H54 (cell line): Measurements from ENCODE around the gene MPL.

Experiments used
- DNase-seq: peaks from one replicate; pipeline ENCODE4 v3.0.0; 2011; ENCODE audit warnings: low spot score, mixed read lengths; ENCODE audit not compliant: insufficient read length
- FAIRE-seq: peaks from 3 replicates; lab custom pipeline; 2011; peaks lifted over from hg19 to GRCh38; lab: Jason Lieb, UNC
- POLR2A ChIP-seq: IDR thresholded peaks from 2 replicates; pipeline ENCODE4 v1.6.1; 2011; ENCODE audit warnings: low read depth, mild to moderate bottlenecking, low read length

Gene MPL

GRCh38 chr1:43337588-43337987 is at the start of gene MPL:
Gene MPL (plus strand): TSS chr1:43337818. CDS start chr1:43337849, 31 bp downstream.
- DNase-seq (no peak), FAIRE-seq (no peak)
- no peak for TF ChIP-seq POLR2A

- TF ChIP-seq POLR2A: no peak
- no peak for DNase-seq
- no peak for FAIRE-seq
These were observed 49.4 kb upstream of the MPL start for GRCh38 chr1:43288058-43288784.

- TF ChIP-seq POLR2A: no peak
- FAIRE-seq (no peak), DNase-seq (no peak)
These were observed 48.6 kb upstream of the MPL start for GRCh38 chr1:43288785-43289706.

- no peak for TF ChIP-seq POLR2A
- FAIRE-seq (no peak), DNase-seq (no peak)
These were observed 45.4 kb upstream of the MPL start for GRCh38 chr1:43292216-43292615.

GRCh38 chr1:43292679-43293078 is 44.9 kb upstream of the MPL start:
- no peak for FAIRE-seq
- DNase-seq: no peak
- TF ChIP-seq POLR2A: no peak

- FAIRE-seq: no peak
- no peak for DNase-seq
- TF ChIP-seq POLR2A: no peak
These were observed 44.4 kb upstream of the MPL start for GRCh38 chr1:43293176-43293575.

- FAIRE-seq: peak; percentile 55
- no peak for TF ChIP-seq POLR2A
- peak; percentile 52 for DNase-seq
These were observed 43.5 kb upstream of the MPL start for GRCh38 chr1:43293896-43294760.

GRCh38 chr1:43294761-43295160 is 42.9 kb upstream of the MPL start:
- FAIRE-seq: no peak
- TF ChIP-seq POLR2A: no peak
- no peak for DNase-seq

- no peak for FAIRE-seq
- TF ChIP-seq POLR2A: no peak
- no peak for DNase-seq
These were observed 41.4 kb upstream of the MPL start for GRCh38 chr1:43296207-43296606.

GRCh38 chr1:43298055-43298454 is 39.6 kb upstream of the MPL start:
- no peak for FAIRE-seq

GRCh38 chr1:43299101-43299500 is 38.5 kb upstream of the MPL start:
- DNase-seq: no peak
- no peak for TF ChIP-seq POLR2A
- no peak for FAIRE-seq

More at GRCh38 chr1:43298055-43298454, 39.6 kb upstream of the MPL start:
- no peak for TF ChIP-seq POLR2A
- DNase-seq: no peak

GRCh38 chr1:43300378-43301094 is 37.1 kb upstream of the MPL start, which contains the start of gene TIE1:
Gene TIE1 (plus strand): TSS chr1:43300982. CDS start chr1:43301072, 90 bp downstream.
- FAIRE-seq (no peak), DNase-seq (no peak)
- TF ChIP-seq POLR2A: no peak

- no peak for TF ChIP-seq POLR2A
- DNase-seq: no peak
- no peak for FAIRE-seq
These were observed 35.4 kb upstream of the MPL start for GRCh38 chr1:43302201-43302600.
